Right atrium auricular region (tissue), 2 donors: ENCODE data around the gene ZNF26. TPM values are rescaled to one million over a fixed set of nuclear protein-coding genes. Genes with fewer than 3 reads are reported as not detected.
"Not testable (repeated sequence)": the region's sequence is repeated elsewhere in the genome, so short reads cannot be mapped to it uniquely, and the experiment has no call there.

Experiments
- DNase-seq: peaks from one replicate; pipeline ENCODE4 v3.0.0-alpha.2; 2019; ENCODE audit warnings: low spot score
- H3K27ac ChIP-seq, 2 donors: fragments of 200-600 bp; sonication (generic); 1 replicate in 1 of 2; 2 replicates in 1 of 2; pipeline ENCODE4 v1.5.1; 2016 to 2019
- H3K27me3 ChIP-seq, 2 donors: fragments of 200-600 bp; sonication (generic); one replicate each; pipeline versions ENCODE4 v1.5.1 to v1.6.0; 2017 to 2019
- H3K36me3 ChIP-seq: fragments of 200-600 bp; sonication (generic); one replicate; pipeline ENCODE4 v1.5.1; 2016
- H3K4me1 ChIP-seq, 2 donors: fragments of 200-600 bp; sonication (generic); one replicate each; pipeline versions ENCODE4 v1.5.1 to v1.6.0; 2017 to 2019
- H3K4me3 ChIP-seq, 2 donors: fragments of 200-600 bp; sonication (generic); 1 replicate in 1 of 2; 2 replicates in 1 of 2; pipeline ENCODE4 v1.5.1; 2017 to 2019; ENCODE audit warnings: mild to moderate bottlenecking in 1 of 2, moderate library complexity in 1 of 2
- H3K9me3 ChIP-seq, 2 donors: fragments of 200-600 bp; sonication (generic); one replicate each; pipeline ENCODE4 v1.5.1; 2019
- total RNA-seq, 2 donors: library from RNA; depleted of rRNA; stranded (reverse); fragments of >200 nt; gene quantifications; one replicate each; pipeline ENCODE4 v1.1.0, GENCODE V29; 2016
- TF ChIP-seq, protein P1 (sequence below), 2 donors: fragments of 200-600 bp; sonication (generic); IDR thresholded peaks; one replicate each; pipeline ENCODE4 v1.5.1; 2019; ENCODE audit warnings: antibody characterized with exemption in 2 of 2

ZNF26 gene
- total RNA-seq, 2 donors from 2014 or later = 2.2 to 6.6 TPM

DNA sequence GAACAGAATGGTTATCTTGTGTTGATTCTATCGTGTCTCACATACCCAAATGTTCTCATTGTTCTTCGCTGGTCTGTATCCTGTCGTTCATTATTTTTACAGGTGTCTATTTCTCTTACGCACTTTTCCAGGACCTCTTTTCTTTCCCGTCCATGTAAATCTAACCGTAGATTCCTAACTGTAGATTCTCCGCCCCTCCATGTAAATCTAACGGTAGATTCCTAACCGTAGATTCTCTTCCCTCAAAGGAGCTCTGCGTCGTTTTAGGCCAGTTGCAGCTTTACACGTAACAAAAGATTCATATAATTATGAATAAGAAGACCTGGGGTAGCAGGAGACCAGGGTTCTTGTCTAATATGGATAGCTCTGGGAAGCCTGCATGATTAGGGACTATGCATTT, 20.4 kb upstream of the ZNF26 start:
- no peak overlapping the region for H3K27ac ChIP-seq
- H3K36me3 ChIP-seq = no peaks in the 10 kb centered on the region
- H3K9me3 ChIP-seq = no peaks in the 10 kb centered on the region
- no peaks in the 10 kb centered on the region for H3K4me1 ChIP-seq
- DNase-seq = no peak
- H3K4me3 ChIP-seq = no peak overlapping the region
- no peaks in the 10 kb centered on the region for H3K27me3 ChIP-seq
- TF ChIP-seq, protein P1, sequence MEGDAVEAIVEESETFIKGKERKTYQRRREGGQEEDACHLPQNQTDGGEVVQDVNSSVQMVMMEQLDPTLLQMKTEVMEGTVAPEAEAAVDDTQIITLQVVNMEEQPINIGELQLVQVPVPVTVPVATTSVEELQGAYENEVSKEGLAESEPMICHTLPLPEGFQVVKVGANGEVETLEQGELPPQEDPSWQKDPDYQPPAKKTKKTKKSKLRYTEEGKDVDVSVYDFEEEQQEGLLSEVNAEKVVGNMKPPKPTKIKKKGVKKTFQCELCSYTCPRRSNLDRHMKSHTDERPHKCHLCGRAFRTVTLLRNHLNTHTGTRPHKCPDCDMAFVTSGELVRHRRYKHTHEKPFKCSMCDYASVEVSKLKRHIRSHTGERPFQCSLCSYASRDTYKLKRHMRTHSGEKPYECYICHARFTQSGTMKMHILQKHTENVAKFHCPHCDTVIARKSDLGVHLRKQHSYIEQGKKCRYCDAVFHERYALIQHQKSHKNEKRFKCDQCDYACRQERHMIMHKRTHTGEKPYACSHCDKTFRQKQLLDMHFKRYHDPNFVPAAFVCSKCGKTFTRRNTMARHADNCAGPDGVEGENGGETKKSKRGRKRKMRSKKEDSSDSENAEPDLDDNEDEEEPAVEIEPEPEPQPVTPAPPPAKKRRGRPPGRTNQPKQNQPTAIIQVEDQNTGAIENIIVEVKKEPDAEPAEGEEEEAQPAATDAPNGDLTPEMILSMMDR (IDR thresholded peaks at IDR 0.05) = no peak

DNA sequence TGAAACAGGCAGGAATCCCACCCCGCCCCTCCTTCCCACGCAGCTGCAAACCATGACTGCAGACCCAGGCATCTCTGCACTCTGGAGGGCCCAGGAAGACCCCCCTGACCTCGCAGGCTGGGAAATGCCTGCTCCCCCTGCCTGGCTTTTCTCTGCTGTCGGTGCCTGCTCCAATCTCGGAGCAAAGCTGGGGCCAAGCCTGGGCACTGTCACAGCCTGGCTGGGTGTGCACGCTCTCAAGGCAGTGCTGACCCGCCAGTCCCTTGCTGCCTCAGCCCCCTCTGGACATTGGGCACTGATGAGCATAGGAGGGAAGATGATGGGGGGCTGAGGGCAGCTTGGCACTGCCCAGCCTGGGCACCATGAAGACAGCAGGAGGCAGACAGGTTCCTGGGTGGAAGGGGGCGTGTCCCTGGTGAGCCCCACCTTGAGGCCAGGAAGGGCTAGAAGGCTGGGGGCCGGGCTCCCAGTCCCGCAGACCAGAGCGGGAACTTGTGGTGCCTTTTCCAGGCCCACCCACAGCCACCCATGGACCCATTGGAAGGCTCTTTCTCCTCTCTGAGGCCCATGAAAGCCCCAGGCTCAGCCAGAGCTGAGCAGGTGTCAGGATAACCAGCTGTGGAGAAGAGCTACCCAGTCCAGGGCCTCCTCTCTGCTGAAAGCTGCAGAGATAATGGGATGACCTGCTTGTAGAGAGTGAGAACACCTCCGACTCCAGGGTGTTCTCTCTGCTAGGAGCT, 19.3 kb upstream of the ZNF26 start:
- DNase-seq = no peak
- Histone ChIP-seq H3K36me3 (no peaks in the 10 kb centered on the region), H3K9me3 (no peaks in the 10 kb centered on the region), H3K27ac (no peak overlapping the region), H3K4me1 (no peaks in the 10 kb centered on the region), H3K27me3 (no peaks in the 10 kb centered on the region), H3K4me3 (no peak overlapping the region)
- TF ChIP-seq, protein P1 (IDR thresholded peaks at IDR 0.05) = no peak

DNA sequence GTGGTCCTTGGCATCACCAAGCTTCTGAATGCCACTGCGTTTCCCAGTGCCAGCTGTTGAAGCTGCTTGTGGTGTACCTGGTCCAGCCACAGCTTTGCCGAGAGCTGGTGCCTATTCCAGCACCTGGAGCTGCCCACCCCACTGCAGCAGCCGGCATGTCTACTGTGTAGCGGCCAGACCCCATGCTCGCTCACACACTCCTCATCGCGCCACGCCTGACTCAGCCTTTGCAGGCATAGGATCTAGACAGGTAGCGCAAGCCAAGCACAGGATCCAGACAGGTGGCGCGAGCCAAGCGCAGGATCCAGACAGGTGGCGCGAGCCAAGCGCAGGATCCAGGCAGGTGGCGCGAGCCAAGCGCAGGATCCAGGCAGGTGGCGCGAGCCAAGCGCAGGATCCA, 18.4 kb upstream of the ZNF26 start:
- no peaks in the 10 kb centered on the region for H3K9me3 ChIP-seq
- H3K4me1 ChIP-seq = no peaks in the 10 kb centered on the region
- H3K36me3 ChIP-seq = no peaks in the 10 kb centered on the region
- no peaks in the 10 kb centered on the region for H3K27me3 ChIP-seq
- TF ChIP-seq, protein P1 (IDR thresholded peaks at IDR 0.05) = no peak
- no peak for DNase-seq
- no peak overlapping the region for H3K27ac ChIP-seq
- no peak overlapping the region for H3K4me3 ChIP-seq

DNA sequence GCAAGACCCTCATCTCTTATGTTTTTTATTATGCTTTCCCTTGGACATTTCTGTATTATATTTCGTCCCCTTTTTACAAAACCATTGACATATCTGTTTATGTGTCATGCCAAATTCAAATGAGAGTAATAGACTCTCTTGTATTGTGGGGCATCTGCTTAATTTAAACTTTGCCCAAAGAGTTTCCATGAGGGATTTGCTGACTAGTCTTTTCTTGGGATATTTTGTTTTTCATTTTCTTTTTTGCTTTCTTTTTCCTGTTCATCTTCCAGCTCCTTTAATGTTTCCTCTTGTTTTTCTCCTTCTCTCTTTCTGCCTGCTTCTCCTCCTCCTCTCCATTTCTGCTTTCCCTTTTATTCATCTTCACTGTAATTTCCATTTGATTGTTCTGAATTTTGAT, 13.8 kb upstream of the ZNF26 start:
- TF ChIP-seq, protein P1 (IDR thresholded peaks at IDR 0.05) = no peak
- no peaks in the 10 kb centered on the region for H3K4me1 ChIP-seq
- no peak for DNase-seq
- H3K27me3 ChIP-seq = no peaks in the 10 kb centered on the region
- H3K36me3 ChIP-seq = no peaks in the 10 kb centered on the region
- H3K4me3 ChIP-seq = no peak overlapping the region
- H3K9me3 ChIP-seq = no peaks in the 10 kb centered on the region
- H3K27ac ChIP-seq = no peak overlapping the region

DNA sequence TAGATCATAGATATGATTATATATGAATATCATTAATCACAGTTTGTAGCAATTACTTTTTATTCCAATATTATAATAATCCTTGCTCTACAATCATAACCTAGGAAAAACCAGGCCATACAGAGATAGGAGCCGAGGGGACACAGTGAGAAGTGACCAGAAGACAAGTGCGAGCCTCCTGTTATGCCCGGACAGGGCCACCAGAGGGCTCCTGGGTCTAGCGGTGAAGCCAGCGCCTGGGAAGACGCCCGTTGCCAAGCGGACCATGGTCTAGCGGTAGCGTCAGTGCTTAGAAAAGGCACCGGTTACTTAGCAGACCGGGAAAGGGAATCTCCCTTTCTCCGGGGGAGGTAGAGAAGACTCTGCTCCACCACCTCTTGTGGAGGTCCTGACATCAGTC, 9.3 kb upstream of the ZNF26 start:
- TF ChIP-seq, protein P1 (IDR thresholded peaks at IDR 0.05) = peak; percentile 19 to 51
- not testable (repeated sequence) for H3K4me1 ChIP-seq, DNase-seq, H3K36me3 ChIP-seq, H3K27ac ChIP-seq, H3K4me3 ChIP-seq, H3K9me3 ChIP-seq, H3K27me3 ChIP-seq

DNA sequence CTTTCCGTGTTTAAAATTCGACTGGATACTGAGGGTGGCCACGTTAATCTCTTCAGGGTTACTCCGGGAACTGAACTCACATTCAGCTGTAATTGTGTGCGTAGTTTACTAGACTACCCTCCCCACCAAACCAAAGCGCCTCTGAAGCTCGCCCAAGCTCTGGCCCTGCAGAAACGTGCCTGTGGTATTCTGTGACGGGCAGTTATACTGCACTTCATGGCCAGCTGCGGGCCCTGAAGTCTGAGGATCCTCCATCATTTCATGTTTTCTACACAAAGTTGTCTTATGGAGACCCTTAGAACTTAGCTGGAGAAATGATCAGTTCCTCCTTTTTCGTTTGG, 688 bp downstream of the ZNF26 start:
- H3K9me3 ChIP-seq = peaks cover 0 to 31% of the 10 kb centered on the region in 2 donors
- TF ChIP-seq, protein P1 (IDR thresholded peaks at IDR 0.05) = no peak
- no peak for DNase-seq
- no peaks in the 10 kb centered on the region for H3K27me3 ChIP-seq
- H3K27ac ChIP-seq = peak overlapping the region; percentile 83 to 84
- no peaks in the 10 kb centered on the region for H3K36me3 ChIP-seq
- H3K4me3 ChIP-seq = peak overlapping the region; percentile 74 to 85
- H3K4me1 ChIP-seq = peaks cover 0 to 16% of the 10 kb centered on the region in 2 donors
